H1 (cell line): ENCODE measurements around the gene IL18RAP. TPM values are rescaled to one million over a fixed set of nuclear protein-coding genes. Genes with fewer than 3 reads are reported as not detected.

Experiments
- CHD7 ChIP-seq: fragments of 300-600 bp; sonication (generic); IDR thresholded peaks from 2 replicates; pipeline ENCODE4 v1.7.1; 2012; ENCODE audit warnings: low read length, moderate library complexity, mild to moderate bottlenecking, inconsistent platforms; ENCODE audit not compliant: insufficient replicate concordance
- FOSL1 ChIP-seq: IDR thresholded peaks from 2 replicates; pipeline ENCODE4 v1.6.1; 2011; ENCODE audit warnings: mild to moderate bottlenecking, low read depth, low read length, moderate library complexity; ENCODE audit not compliant: insufficient read depth
- GTF2F1 ChIP-seq: IDR thresholded peaks from 2 replicates; pipeline ENCODE4 v1.6.1; 2012; ENCODE audit warnings: low read depth, low read length, improper control_type of control experiment, borderline replicate concordance
- KDM5A ChIP-seq: fragments of 200-600 bp; IDR thresholded peaks from 2 replicates; pipeline ENCODE4 v1.7.1; 2012; ENCODE audit warnings: mild to moderate bottlenecking, low read length, inconsistent platforms, mixed read lengths
- POLR2A ChIP-seq, 2 experiments: IDR thresholded peaks; 1 replicate in 1 of 2; 2 replicates in 1 of 2; pipeline ENCODE4 v1.6.1; 2011; ENCODE audit warnings: low read depth in 2 of 2, low read length in 2 of 2, mild to moderate bottlenecking in 2 of 2; ENCODE audit errors: control extremely low read depth in 1 of 2
- SP1 ChIP-seq: IDR thresholded peaks from 2 replicates; pipeline ENCODE4 v1.6.1; 2011; ENCODE audit warnings: low read depth, low read length
- YY1 ChIP-seq: IDR thresholded peaks from 2 replicates; pipeline ENCODE4 v1.6.1; 2011; ENCODE audit warnings: low read depth, mild to moderate bottlenecking, low read length
- polyA plus RNA-seq, 7 experiments: library from polyadenylated mRNA; depleted of rRNA in 3 of 7; stranded (reverse) in 5 of 7; unstranded in 2 of 7; fragments of >200 nt in 5 of 7; fragments of 200-250 nt in 2 of 7; gene quantifications; 1 replicate in 5 of 7; 2 replicates in 1 of 7; 4 replicates in 1 of 7; pipeline versions ENCODE4 v1.2.1 to v1.2.3, GENCODE V29; 2011 to 2013; ENCODE audit warnings: missing spikeins in 2 of 7, mixed read lengths in 2 of 7
- total RNA-seq: library from RNA; stranded (reverse); fragmentation: NEBNext Ultra II Directional; extraction: Animal tissue kit (Norgen Biotek cat#: 25700); gene quantifications from 2 replicates; pipeline ENCODE4 v1.2.1, GENCODE V29; 2021

IL18RAP gene
- total and polyA plus RNA-seq, 2 of the 8 experiments (the other 6 are each of a cell fraction or from before 2014, with no cell fraction given), result not detected

- no peak for TF ChIP-seq CHD7
- no peak for TF ChIP-seq POLR2A (IDR thresholded peaks at IDR 0.05; ENCODE audit: control extremely low read depth in 1 of 2, low read depth in 2 of 2, low read length in 2 of 2)
- TF ChIP-seq YY1, result no peak
- no peak for TF ChIP-seq GTF2F1
- no peak for TF ChIP-seq SP1
- TF ChIP-seq FOSL1, result no peak
- no peak for TF ChIP-seq KDM5A
Observed at GRCh38 chr2:102383722-102384121, 39.2 kb upstream of the IL18RAP start (continued).
